ENCODE results near the gene GPX4.

DNA sequence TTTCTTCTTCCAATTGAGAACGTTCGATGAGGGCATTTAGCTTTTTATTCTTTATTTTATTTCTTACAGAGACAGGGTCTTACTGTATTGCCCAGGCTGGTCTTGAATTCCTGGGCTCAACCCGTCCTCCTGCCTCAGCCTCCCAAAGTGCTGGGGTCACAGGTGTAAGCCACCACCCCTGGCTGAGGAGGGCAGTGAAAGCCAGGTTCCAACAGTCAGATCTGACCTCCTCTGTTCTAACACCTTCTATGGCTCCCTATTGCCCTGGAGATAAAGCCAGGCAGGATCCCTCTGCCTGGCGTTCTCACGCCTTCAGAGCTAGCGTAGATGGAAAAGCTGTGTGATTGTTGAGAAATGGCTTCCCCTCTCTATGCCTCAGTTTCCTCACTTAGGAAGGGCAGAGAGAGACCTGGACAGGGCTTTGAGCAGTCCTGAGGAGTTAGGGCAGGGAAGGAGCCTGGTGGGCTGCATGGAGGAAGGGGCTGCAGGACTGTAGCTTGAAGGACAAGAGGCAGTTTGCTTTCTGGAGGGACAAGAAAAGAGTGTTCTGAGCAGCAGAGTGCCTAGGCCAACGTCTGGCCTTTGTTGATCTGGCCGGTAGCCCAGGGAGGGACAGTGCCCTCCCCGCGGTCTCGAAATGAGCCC is 31.3 kb upstream of the GPX4 start:
- TF ChIP-seq, protein P1, sequence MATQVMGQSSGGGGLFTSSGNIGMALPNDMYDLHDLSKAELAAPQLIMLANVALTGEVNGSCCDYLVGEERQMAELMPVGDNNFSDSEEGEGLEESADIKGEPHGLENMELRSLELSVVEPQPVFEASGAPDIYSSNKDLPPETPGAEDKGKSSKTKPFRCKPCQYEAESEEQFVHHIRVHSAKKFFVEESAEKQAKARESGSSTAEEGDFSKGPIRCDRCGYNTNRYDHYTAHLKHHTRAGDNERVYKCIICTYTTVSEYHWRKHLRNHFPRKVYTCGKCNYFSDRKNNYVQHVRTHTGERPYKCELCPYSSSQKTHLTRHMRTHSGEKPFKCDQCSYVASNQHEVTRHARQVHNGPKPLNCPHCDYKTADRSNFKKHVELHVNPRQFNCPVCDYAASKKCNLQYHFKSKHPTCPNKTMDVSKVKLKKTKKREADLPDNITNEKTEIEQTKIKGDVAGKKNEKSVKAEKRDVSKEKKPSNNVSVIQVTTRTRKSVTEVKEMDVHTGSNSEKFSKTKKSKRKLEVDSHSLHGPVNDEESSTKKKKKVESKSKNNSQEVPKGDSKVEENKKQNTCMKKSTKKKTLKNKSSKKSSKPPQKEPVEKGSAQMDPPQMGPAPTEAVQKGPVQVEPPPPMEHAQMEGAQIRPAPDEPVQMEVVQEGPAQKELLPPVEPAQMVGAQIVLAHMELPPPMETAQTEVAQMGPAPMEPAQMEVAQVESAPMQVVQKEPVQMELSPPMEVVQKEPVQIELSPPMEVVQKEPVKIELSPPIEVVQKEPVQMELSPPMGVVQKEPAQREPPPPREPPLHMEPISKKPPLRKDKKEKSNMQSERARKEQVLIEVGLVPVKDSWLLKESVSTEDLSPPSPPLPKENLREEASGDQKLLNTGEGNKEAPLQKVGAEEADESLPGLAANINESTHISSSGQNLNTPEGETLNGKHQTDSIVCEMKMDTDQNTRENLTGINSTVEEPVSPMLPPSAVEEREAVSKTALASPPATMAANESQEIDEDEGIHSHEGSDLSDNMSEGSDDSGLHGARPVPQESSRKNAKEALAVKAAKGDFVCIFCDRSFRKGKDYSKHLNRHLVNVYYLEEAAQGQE (IDR thresholded peaks at IDR 0.05; ENCODE audit: insufficient read depth in 1 of 2, low read depth in 2 of 2, low read length in 2 of 2) = no peak
- TF ChIP-seq POLR2AphosphoS5 (IDR thresholded peaks at IDR 0.05; ENCODE audit: low read depth, low read length) (no peak), TAF1 (IDR thresholded peaks at IDR 0.05; ENCODE audit: borderline replicate concordance, insufficient read depth, low read length) (no peak)
